ENCODE data around the gene TMEM150B.

GRCh38 chr19:55277494-55277893 lies 47.6 kb downstream of the TMEM150B start:
- TF ChIP-seq, protein P1, sequence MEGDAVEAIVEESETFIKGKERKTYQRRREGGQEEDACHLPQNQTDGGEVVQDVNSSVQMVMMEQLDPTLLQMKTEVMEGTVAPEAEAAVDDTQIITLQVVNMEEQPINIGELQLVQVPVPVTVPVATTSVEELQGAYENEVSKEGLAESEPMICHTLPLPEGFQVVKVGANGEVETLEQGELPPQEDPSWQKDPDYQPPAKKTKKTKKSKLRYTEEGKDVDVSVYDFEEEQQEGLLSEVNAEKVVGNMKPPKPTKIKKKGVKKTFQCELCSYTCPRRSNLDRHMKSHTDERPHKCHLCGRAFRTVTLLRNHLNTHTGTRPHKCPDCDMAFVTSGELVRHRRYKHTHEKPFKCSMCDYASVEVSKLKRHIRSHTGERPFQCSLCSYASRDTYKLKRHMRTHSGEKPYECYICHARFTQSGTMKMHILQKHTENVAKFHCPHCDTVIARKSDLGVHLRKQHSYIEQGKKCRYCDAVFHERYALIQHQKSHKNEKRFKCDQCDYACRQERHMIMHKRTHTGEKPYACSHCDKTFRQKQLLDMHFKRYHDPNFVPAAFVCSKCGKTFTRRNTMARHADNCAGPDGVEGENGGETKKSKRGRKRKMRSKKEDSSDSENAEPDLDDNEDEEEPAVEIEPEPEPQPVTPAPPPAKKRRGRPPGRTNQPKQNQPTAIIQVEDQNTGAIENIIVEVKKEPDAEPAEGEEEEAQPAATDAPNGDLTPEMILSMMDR (IDR thresholded peaks at IDR 0.05; ENCODE audit: low read depth, low read length, poor library complexity, severe bottlenecking) = no peak
- no peak for TF ChIP-seq EZH2phosphoT487 (IDR thresholded peaks at IDR 0.05; ENCODE audit: borderline replicate concordance, low read length)

Measured in DOHH2 (cell line).